GM12878 (cell line): ENCODE results near the gene PAX7. TPM values are rescaled to one million over a fixed set of nuclear protein-coding genes. Genes with fewer than 3 reads are reported as not detected.

Experiments
- ATAC-seq: fragments of 200-7000 bp; cut with Tn5 transposase; 3 replicates; pipeline ENCODE4 v1.9.1; 2020; ENCODE audit warnings: mild to moderate bottlenecking, moderate library complexity
- BruUV-seq: library from RNA; stranded (reverse); fragments of 400-500 nt; replicated peaks from 2 replicates; lab custom pipeline; 2021; lab: Mats Ljungman, UMichigan
- CTCF ChIA-PET: fragments of 300-600 bp; sonication (Branson Sonifier 250); formaldehyde crosslinking; extraction: SDS; loops from one replicate; lab custom pipeline; 2021; ENCODE audit warnings: inconsistent platforms; lab: Yijun Ruan, JAX
- POLR2A ChIA-PET: fragments of 350-600 bp; formaldehyde crosslinking; extraction: SDS; loops from one replicate; lab custom pipeline; 2021; ENCODE audit warnings: inconsistent platforms; lab: Charles Lee
- RAD21 ChIA-PET: fragments of 300-600 bp; sonication (Branson Sonifier 250); formaldehyde crosslinking; loops from one replicate; lab custom pipeline; 2023; ENCODE audit warnings: antibody characterized with exemption; ENCODE audit not compliant: unreplicated experiment; lab: Charles Lee
- SMC1A ChIA-PET: fragments of 300-600 bp; sonication (Branson Sonifier 250); formaldehyde crosslinking; loops from one replicate; lab custom pipeline; 2023; ENCODE audit not compliant: unreplicated experiment, uncharacterized antibody; lab: Charles Lee
- DNase-seq: peaks from one replicate; pipeline ENCODE4 v3.0.0-alpha.2; 2011; ENCODE audit warnings: low read depth, low spot score
- FAIRE-seq: peaks from 3 replicates; lab custom pipeline; 2011; peaks lifted over from hg19 to GRCh38; lab: Jason Lieb, UNC
- H2AFZ ChIP-seq: 2 replicates; pipeline ENCODE4 v1.6.0; 2011; ENCODE audit warnings: low read depth, low read length, control low read depth; ENCODE audit not compliant: control insufficient read depth
- H3K27ac ChIP-seq: 2 replicates; pipeline ENCODE4 v1.5.1; 2011; ENCODE audit warnings: control low read depth; ENCODE audit not compliant: control insufficient read depth, insufficient read depth
- H3K27me3 ChIP-seq, 2 experiments: replicated peaks in 1 of 2; 2 replicates each; pipeline versions ENCODE4 v1.6.0 to v1.6.1; 2011; ENCODE audit warnings: low read length in 1 of 2; ENCODE audit not compliant: control insufficient read depth in 2 of 2, insufficient read depth in 2 of 2
- H3K36me3 ChIP-seq, 2 experiments: 2 replicates each; pipeline ENCODE4 v1.5.1; 2011; ENCODE audit warnings: low read length in 1 of 2; ENCODE audit not compliant: control insufficient read depth in 2 of 2, insufficient read depth in 2 of 2
- H3K4me1 ChIP-seq: 2 replicates; pipeline ENCODE4 v1.6.1; 2011; ENCODE audit warnings: mild to moderate bottlenecking, low read length, moderate library complexity, mixed read lengths; ENCODE audit not compliant: control insufficient read depth, insufficient read depth
- H3K4me2 ChIP-seq: 2 replicates; pipeline ENCODE4 v1.6.0; 2011; ENCODE audit warnings: control low read depth; ENCODE audit not compliant: control insufficient read depth, insufficient read depth
- H3K4me3 ChIP-seq: fragments of 200-600 bp; sonication (generic); 2 replicates; pipeline ENCODE4 v1.5.1; 2016
- H3K79me2 ChIP-seq: 2 replicates; pipeline ENCODE4 v1.6.0; 2011; ENCODE audit warnings: low read length; ENCODE audit not compliant: control insufficient read depth, insufficient read depth
- H3K9ac ChIP-seq: 2 replicates; pipeline ENCODE4 v1.8.0; 2011; ENCODE audit warnings: low read length, control low read depth, mixed read lengths; ENCODE audit not compliant: control insufficient read depth, insufficient read depth
- H3K9me3 ChIP-seq: replicated peaks from 3 replicates; pipeline ENCODE4 v1.5.1; 2011; ENCODE audit warnings: mild to moderate bottlenecking, low read length; ENCODE audit not compliant: control insufficient read depth, insufficient read depth
- H4K20me1 ChIP-seq: 2 replicates; pipeline ENCODE4 v1.6.0; 2011; ENCODE audit not compliant: control insufficient read depth, insufficient read depth
- ATF3 ChIP-seq: IDR thresholded peaks from 2 replicates; pipeline ENCODE4 v1.6.1; 2011; ENCODE audit warnings: low read depth, mild to moderate bottlenecking, low read length, moderate library complexity, borderline replicate concordance; ENCODE audit errors: extremely low read depth
- BHLHE40 ChIP-seq, 2 experiments: fragments of 450-650 bp in 1 of 2; IDR thresholded peaks; 2 replicates each; pipeline ENCODE4 v1.6.1; 2011 to 2017; ENCODE audit warnings: low read depth in 2 of 2, borderline replicate concordance in 1 of 2, improper control_type of control experiment in 1 of 2, low read length in 1 of 2, mild to moderate bottlenecking in 1 of 2
- CHD4 ChIP-seq: fragments of 200-600 bp; sonication (generic); IDR thresholded peaks from 2 replicates; pipeline ENCODE4 v1.6.1; 2016; ENCODE audit warnings: mild to moderate bottlenecking
- DPF2 ChIP-seq: fragments of 450-650 bp; IDR thresholded peaks from 2 replicates; pipeline ENCODE4 v1.6.1; 2017; ENCODE audit warnings: mild to moderate bottlenecking
- EED ChIP-seq: sonication (generic); IDR thresholded peaks from 2 replicates; pipeline ENCODE4 v1.6.1; 2016; ENCODE audit warnings: antibody characterized with exemption, low read depth
- EGR1 ChIP-seq, 2 experiments: IDR thresholded peaks; 1 replicate in 1 of 2; 2 replicates in 1 of 2; pipeline ENCODE4 v1.6.1; 2011 to 2012; ENCODE audit warnings: low read depth in 2 of 2, low read length in 2 of 2, borderline replicate concordance in 1 of 2, mild to moderate bottlenecking in 1 of 2, moderate library complexity in 1 of 2
- MLLT1 ChIP-seq: fragments of 450-650 bp; IDR thresholded peaks from 2 replicates; pipeline ENCODE4 v1.6.1; 2016; ENCODE audit warnings: mild to moderate bottlenecking
- NR2C1 ChIP-seq: fragments of 450-650 bp; IDR thresholded peaks from 2 replicates; pipeline ENCODE4 v1.6.1; 2017; ENCODE audit warnings: antibody characterized with exemption, mild to moderate bottlenecking, moderate library complexity
- POU2F2 ChIP-seq: IDR thresholded peaks from 3 replicates; pipeline ENCODE4 v1.6.1; 2011; ENCODE audit warnings: low read depth, mild to moderate bottlenecking, low read length, borderline replicate concordance
- RB1 ChIP-seq: fragments of 450-650 bp; formaldehyde crosslinking; IDR thresholded peaks from 2 replicates; pipeline ENCODE4 v1.6.1; 2017; ENCODE audit warnings: mild to moderate bottlenecking, borderline replicate concordance
- RELA ChIP-seq: fragments of 450-650 bp; IDR thresholded peaks from 2 replicates; pipeline ENCODE4 v1.8.0; 2014; ENCODE audit warnings: borderline replicate concordance; ENCODE audit not compliant: partially characterized antibody
- SIN3A ChIP-seq: IDR thresholded peaks from 2 replicates; pipeline ENCODE4 v1.6.1; 2012; ENCODE audit warnings: low read depth, low read length, improper control_type of control experiment
- SIX5 ChIP-seq: IDR thresholded peaks from 2 replicates; pipeline ENCODE4 v1.6.1; 2011; ENCODE audit warnings: mild to moderate bottlenecking, low read depth, low read length, moderate library complexity; ENCODE audit not compliant: severe bottlenecking
- TCF7 ChIP-seq: IDR thresholded peaks from 2 replicates; pipeline ENCODE4 v1.6.1; 2014; ENCODE audit warnings: antibody characterized with exemption, borderline replicate concordance
- YBX1 ChIP-seq: fragments of 450-650 bp; IDR thresholded peaks from 2 replicates; pipeline ENCODE4 v1.6.1; 2016; ENCODE audit warnings: antibody characterized with exemption
- ZNF24 ChIP-seq: fragments of 450-650 bp; IDR thresholded peaks from 2 replicates; pipeline ENCODE4 v1.6.1; 2017; ENCODE audit warnings: antibody characterized with exemption, mild to moderate bottlenecking
- whole genome bisulfite sequencing: methylation state at CpG from one replicate; pipeline ENCODE4 v1.1.6; 2016; ENCODE audit warnings: low lambda C conversion rate; ENCODE audit not compliant: insufficient replicate concordance, insufficient coverage; ENCODE audit errors: missing lambda C conversion rate; 5-methylcytosine and 5-hydroxymethylcytosine counted together
- in situ Hi-C: fragments of 300-500 bp; cut with MboI; formaldehyde crosslinking; loops from 9 replicates; pipeline ENCODE4 v1.14.3; 2018; ENCODE audit warnings: mixed read lengths
- intact Hi-C: fragments of 100-400 bp; cut with micrococcal nuclease; formaldehyde crosslinking; loops from one replicate; pipeline ENCODE4 v1.14.2; 2022; ENCODE audit not compliant: unreplicated experiment
- polyA plus RNA-seq, 11 experiments: library from polyadenylated mRNA; depleted of rRNA in 4 of 11; unstranded in 6 of 11; stranded (reverse) in 5 of 11; fragments of >200 nt; fragmentation: Nextera tagmentation in 4 of 11; fragmentation: Illumina TruSeq in 1 of 11; extraction: Ambion mirVana in 4 of 11; extraction: Trizol in 1 of 11; gene quantifications; 1 replicate in 1 of 11; 2 replicates in 10 of 11; pipeline versions ENCODE4 v1.2.1 to v1.2.3, GENCODE V29; 2011 to 2016; ENCODE audit warnings: inconsistent platforms in 2 of 11, missing spikeins in 2 of 11, low read depth in 1 of 11
- total RNA-seq, 4 experiments: library from RNA; depleted of rRNA in 3 of 4; stranded (reverse); fragments of >200 nt in 3 of 4; fragmentation: Illumina TruSeq in 1 of 4; extraction: Trizol in 1 of 4; gene quantifications; 2 replicates each; pipeline versions ENCODE4 v1.2.1 to v1.2.3, GENCODE V29; 2013 to 2021

PAX7 gene
- total and polyA plus RNA-seq, 10 of the 15 experiments (the other 5 are each of a cell fraction or from before 2014, with no cell fraction given): not detected

- no peak overlapping the region for H2AFZ ChIP-seq
- no peaks in the 10 kb centered on the region for H3K79me2 ChIP-seq
- ChIA-PET POLR2A (no interaction called here), CTCF (no interaction called here), SMC1A (no interaction called here), RAD21 (no interaction called here)
- intact Hi-C loops: no loop called here
- BruUV-seq: no TSS peak
- H3K27ac ChIP-seq: no peak overlapping the region
- no peak overlapping the region for H3K9ac ChIP-seq
- no peak overlapping the region for H3K4me3 ChIP-seq
- TF ChIP-seq MLLT1 (no peak), NR2C1 (no peak), YBX1 (no peak), ATF3 (no peak), ZNF24 (no peak), CHD4 (no peak), EGR1 (IDR thresholded peaks at IDR 0.05; ENCODE audit: borderline replicate concordance in 1 of 2, low read depth in 2 of 2, low read length in 2 of 2) (no peak), EED (no peak), DPF2 (no peak), TCF7 (no peak), SIX5 (no peak), RELA (no peak), RB1 (no peak), SIN3A (no peak), BHLHE40 (IDR thresholded peaks at IDR 0.05; ENCODE audit: borderline replicate concordance in 1 of 2, low read depth in 2 of 2, low read length in 1 of 2) (no peak), POU2F2 (no peak)
- no peaks in the 10 kb centered on the region for H3K4me1 ChIP-seq
- WGBS: 7% methylated on average over 5 of the region's 5 CpGs
- in situ Hi-C loops: no loop called here
- H3K9me3 ChIP-seq: no peaks in the 10 kb centered on the region
- peaks cover 5 to 8% of the 10 kb centered on the region in 2 experiments; a peak in 3 of 4 replicates for H3K27me3 ChIP-seq
- H3K36me3 ChIP-seq: no peaks in the 10 kb centered on the region
- H3K4me2 ChIP-seq: no peak overlapping the region
- no peak for FAIRE-seq
- no peaks in the 10 kb centered on the region for H4K20me1 ChIP-seq
- no peak for DNase-seq
- ATAC-seq: no peak
Observed at GRCh38 chr1:18712252-18712600, 81.6 kb downstream of the PAX7 start.
